NCI-H2081 (cell line): ENCODE data around the gene CDCA3.

Experiments used
- DNase-seq, 2 experiments: peaks; one replicate each; lab custom pipeline; 2025; lab: John Stamatoyannopoulos, UW

Gene CDCA3

GRCh38 chr12:6820166-6820565, 30.9 kb downstream of the CDCA3 start:
- no peak for DNase-seq

- no peak for DNase-seq
These were observed 31.7 kb downstream of the CDCA3 start for GRCh38 chr12:6819106-6820030.

GRCh38 chr12:6818645-6819044, 32.4 kb downstream of the CDCA3 start:
- no peak for DNase-seq

- DNase-seq: no peak
These were observed 32.9 kb downstream of the CDCA3 start for GRCh38 chr12:6818222-6818621.

GRCh38 chr12:6817662-6818157, 33.4 kb downstream of the CDCA3 start:
- DNase-seq: no peak

GRCh38 chr12:6817098-6817497, 34.0 kb downstream of the CDCA3 start:
- DNase-seq: no peak

- DNase-seq: no peak
These were observed 34.5 kb downstream of the CDCA3 start for GRCh38 chr12:6816598-6816997.

GRCh38 chr12:6813363-6813762, 37.7 kb downstream of the CDCA3 start:
- DNase-seq: no peak

GRCh38 chr12:6810758-6811157, 40.3 kb downstream of the CDCA3 start:
- no peak for DNase-seq

GRCh38 chr12:6809056-6809455, 42.0 kb downstream of the CDCA3 start:
- no peak for DNase-seq

GRCh38 chr12:6807170-6807569, 43.9 kb downstream of the CDCA3 start:
- DNase-seq: no peak

GRCh38 chr12:6799147-6799546, 51.9 kb downstream of the CDCA3 start:
- DNase-seq: no peak
